Measurements from ENCODE around the gene LCN15.
"Not testable (repeated sequence)": the region's sequence is repeated elsewhere in the genome, so short reads cannot be mapped to it uniquely, and the experiment has no call there.

- not testable (repeated sequence) for TF ChIP-seq TARDBP (CRISPR knock-in tag; IDR thresholded peaks at IDR 0.05); BRF2 (CRISPR knock-in tag; IDR thresholded peaks at IDR 0.05); CTCF (CRISPR knock-in tag; IDR thresholded peaks at IDR 0.05); MTERF4 (CRISPR knock-in tag; IDR thresholded peaks at IDR 0.05); EP300 (IDR thresholded peaks at IDR 0.05; ENCODE audit: low read depth in 2 of 2, low read length in 2 of 2); EP300 (CRISPR knock-in tag; IDR thresholded peaks at IDR 0.05; ENCODE audit: borderline replicate concordance)
These were observed 53.1 kb downstream of the LCN15 start for GRCh38 chr9:136711219-136711648.
